Ovary (tissue), 3 donors: ENCODE results near the gene PPP5C.

Experiments used
- CTCF ChIP-seq, 3 donors: fragments of 450-650 bp in 2 of 3; fragments of 200-600 bp in 1 of 3; IDR thresholded peaks; one replicate each; pipeline versions ENCODE4 v1.5.1 to v1.8.0; 2016 to 2022; ENCODE audit warnings: antibody characterized with exemption in 3 of 3, mild to moderate bottlenecking in 1 of 3
- EP300 ChIP-seq: sonication (generic); formaldehyde crosslinking; IDR thresholded peaks from one replicate; pipeline ENCODE4 v1.6.1; 2017; ENCODE audit warnings: antibody characterized with exemption
- POLR2A ChIP-seq: fragments of 450-650 bp; IDR thresholded peaks from one replicate; pipeline ENCODE4 v1.6.1; 2017; ENCODE audit warnings: antibody characterized with exemption, mild to moderate bottlenecking, moderate library complexity
- donor health status: DM: no; HTN: no; CAD: no.

- TF ChIP-seq CTCF (IDR thresholded peaks at IDR 0.05) (no peak), EP300 (no peak), POLR2A (no peak)
Measured at GRCh38 chr19:46350758-46351159, 3.9 kb downstream of the PPP5C start.
